Embryonic facial prominence (tissue), 1 donor: Measurements from ENCODE around the gene ACTMAP.

Experiments used
- DNase-seq: peaks from one replicate; pipeline ENCODE4 v3.0.0-alpha.2; 2016; ENCODE audit errors: extremely low spot score

ACTMAP gene

DNA sequence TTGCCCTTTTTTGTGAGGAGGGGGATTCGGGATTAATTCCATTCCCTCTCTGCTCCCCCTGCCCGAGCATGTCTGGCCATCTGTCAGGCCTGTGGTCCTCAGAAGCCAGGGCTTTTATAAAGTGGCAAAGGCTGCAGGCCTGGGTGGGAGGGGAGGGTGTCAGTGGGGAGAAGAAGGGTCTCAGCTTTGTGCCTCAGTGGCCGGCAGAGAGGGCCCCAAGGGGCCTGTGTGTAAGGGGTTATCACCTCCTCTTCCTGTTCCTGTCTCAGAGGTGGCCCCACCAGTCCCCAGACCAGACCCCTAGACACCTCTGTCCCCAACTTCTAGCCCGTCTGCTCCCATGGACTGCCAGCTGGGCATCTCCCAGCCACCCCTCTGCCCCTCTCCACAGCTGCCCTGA is 56.4 kb downstream of the ACTMAP start:
- no peak for DNase-seq

- DNase-seq: no peak
Measured at GRCh38 chr19:40693150-40693788, 57.0 kb downstream of the ACTMAP start.

- DNase-seq: no peak
Measured at GRCh38 chr19:40692212-40692551, 58.1 kb downstream of the ACTMAP start.

GRCh38 chr19:40691421-40692211 is 58.7 kb downstream of the ACTMAP start:
- no peak for DNase-seq
